Stomach (tissue), 9 donors: Measurements from ENCODE around the gene AKAP6. TPM values are rescaled to one million over a fixed set of nuclear protein-coding genes. Genes with fewer than 3 reads are reported as not detected.

Experiments
- DNase-seq, 2 donors: peaks; one replicate each; pipeline versions ENCODE4 v3.0.0 to v3.0.0-alpha.2; 2013 to 2019
- H3K27ac ChIP-seq, 5 donors: fragments of 200-600 bp in 4 of 5; sonication (generic) in 4 of 5; one replicate each; pipeline ENCODE4 v1.5.1; 2013 to 2019; ENCODE audit warnings: mild to moderate bottlenecking in 1 of 5, moderate library complexity in 1 of 5
- H3K27me3 ChIP-seq, 3 donors: fragments of 200-600 bp; sonication (generic); one replicate each; pipeline ENCODE4 v1.5.1; 2017 to 2019; ENCODE audit warnings: mixed run types in 1 of 3
- H3K36me3 ChIP-seq, 4 donors: fragments of 200-600 bp; sonication (generic); 1 replicate in 3 of 4; 2 replicates in 1 of 4; pipeline ENCODE4 v1.5.1; 2016 to 2019
- H3K4me1 ChIP-seq, 4 donors: fragments of 200-600 bp; sonication (generic); one replicate each; pipeline ENCODE4 v1.5.1; 2016 to 2019
- H3K4me3 ChIP-seq, 4 donors: fragments of 200-600 bp; sonication (generic) in 3 of 4; one replicate each; pipeline ENCODE4 v1.5.1; 2016 to 2019; ENCODE audit warnings: mild to moderate bottlenecking in 1 of 4
- H3K9me3 ChIP-seq, 4 donors: fragments of 200-600 bp; sonication (generic); one replicate each; pipeline ENCODE4 v1.5.1; 2016 to 2019
- CTCF ChIP-seq, 7 experiments: fragments of 450-650 bp in 4 of 7; fragments of 200-600 bp in 3 of 7; sonication (generic) in 3 of 7; IDR thresholded peaks; one replicate each; pipeline ENCODE4 v1.5.1; 2016 to 2019; ENCODE audit warnings: antibody characterized with exemption in 7 of 7, control low read depth in 2 of 7, mild to moderate bottlenecking in 1 of 7
- EP300 ChIP-seq: sonication (generic); formaldehyde crosslinking; IDR thresholded peaks from one replicate; pipeline ENCODE4 v1.6.1; 2017; ENCODE audit warnings: antibody characterized with exemption
- POLR2A ChIP-seq, 4 donors: fragments of 450-650 bp; IDR thresholded peaks; one replicate each; pipeline ENCODE4 v1.6.1; 2016; ENCODE audit warnings: antibody characterized with exemption in 4 of 4, control low read depth in 2 of 4, mild to moderate bottlenecking in 1 of 4, moderate library complexity in 1 of 4
- POLR2AphosphoS5 ChIP-seq, 3 donors: sonication (generic); formaldehyde crosslinking; IDR thresholded peaks; one replicate each; pipeline ENCODE4 v1.6.1; 2016; ENCODE audit warnings: antibody characterized with exemption in 3 of 3
- WGBS, 5 donors: extraction: QIAGEN DNeasy Blood & Tissue Kit in 3 of 5; methylation state at CpG; one replicate each; pipeline versions ENCODE4 v1.1.5 to v1.1.7; 2013 to 2018; 5-methylcytosine and 5-hydroxymethylcytosine counted together
- intact Hi-C: fragments of 100-400 bp; cut with DNase I; formaldehyde crosslinking; loops from one replicate; pipeline ENCODE4 v1.15.1; 2023; ENCODE audit warnings: low total_unique reads
- polyA plus RNA-seq, 3 donors: library from polyadenylated mRNA; stranded (reverse); fragments of 200-250 nt; gene quantifications; one replicate each; pipeline ENCODE4 v1.2.3, GENCODE V29; 2013
- total RNA-seq, 5 donors: library from RNA; depleted of rRNA; stranded (reverse); fragments of >200 nt; gene quantifications; one replicate each; pipeline versions ENCODE4 v1.1.0 to v1.2.3, GENCODE V29; 2014 to 2016
- donor health status: healthy with polysubstance abuse.
- donor health status: Bipolar disorder and iron deficiency.
- donor health status: healthy.

The AKAP6 gene
- total and polyA plus RNA-seq, 8 donors: 0.15 to 132 (median 3.3) TPM

GRCh38 chr14:32731249-32731648, 402.2 kb downstream of the AKAP6 start:
- 36 to 63% (median 51%) methylated on average over 2 of the region's 2 CpGs for WGBS, 5 donors
- Histone ChIP-seq H3K9me3 (no peaks in the 10 kb centered on the region), H3K27me3 (no peaks in the 10 kb centered on the region), H3K36me3 (no peaks in the 10 kb centered on the region), H3K4me1 (no peaks in the 10 kb centered on the region), H3K27ac (no peak overlapping the region), H3K4me3 (no peak overlapping the region)
- DNase-seq: no peak
- intact Hi-C loops: no loop called here
- TF ChIP-seq POLR2A (IDR thresholded peaks at IDR 0.05) (no peak), CTCF (IDR thresholded peaks at IDR 0.05) (no peak)

GRCh38 chr14:32733015-32733414, 403.9 kb downstream of the AKAP6 start:
- Histone ChIP-seq H3K27me3 (no peaks in the 10 kb centered on the region), H3K9me3 (no peaks in the 10 kb centered on the region), H3K4me1 (no peaks in the 10 kb centered on the region), H3K27ac (no peak overlapping the region), H3K36me3 (no peaks in the 10 kb centered on the region), H3K4me3 (no peak overlapping the region)
- 84 to 97% (median 92%) methylated on average over 1 of the region's 1 CpG for WGBS, 5 donors
- TF ChIP-seq EP300 (no peak), CTCF (IDR thresholded peaks at IDR 0.05) (no peak), POLR2A (IDR thresholded peaks at IDR 0.05) (no peak), POLR2AphosphoS5 (IDR thresholded peaks at IDR 0.05) (no peak)
- no peak for DNase-seq
- intact Hi-C loops: no loop called here

- intact Hi-C loops: no loop called here
- Histone ChIP-seq H3K9me3 (no peaks in the 10 kb centered on the region), H3K27ac (no peak overlapping the region), H3K4me3 (no peak overlapping the region), H3K4me1 (no peaks in the 10 kb centered on the region), H3K27me3 (no peaks in the 10 kb centered on the region), H3K36me3 (no peaks in the 10 kb centered on the region)
- 91 to 94% (median 92%) methylated on average over 3 of the region's 3 CpGs for WGBS, 5 donors
- DNase-seq: no peak
- TF ChIP-seq CTCF (IDR thresholded peaks at IDR 0.05) (no peak), POLR2A (IDR thresholded peaks at IDR 0.05) (no peak)
These were observed 405.2 kb downstream of the AKAP6 start for GRCh38 chr14:32734261-32734660.

- TF ChIP-seq EP300: no peak
- TF ChIP-seq POLR2AphosphoS5 (IDR thresholded peaks at IDR 0.05): no peak
- TF ChIP-seq POLR2A (IDR thresholded peaks at IDR 0.05): no peak
- no peak for TF ChIP-seq CTCF (IDR thresholded peaks at IDR 0.05)
- no peak overlapping the region for H3K4me3 ChIP-seq
- H3K27me3 ChIP-seq: no peaks in the 10 kb centered on the region
- H3K36me3 ChIP-seq: no peaks in the 10 kb centered on the region
- H3K27ac ChIP-seq: no peak overlapping the region
- DNase-seq: no peak
- intact Hi-C loops: no loop called here
- H3K9me3 ChIP-seq: no peaks in the 10 kb centered on the region
- WGBS, 5 donors: 81 to 89% (median 83%) methylated on average over 3 of the region's 3 CpGs
- no peaks in the 10 kb centered on the region for H3K4me1 ChIP-seq
These were observed 408.5 kb downstream of the AKAP6 start for GRCh38 chr14:32737621-32738020.
